Activated CD8-positive, alpha-beta memory T cell treated with anti-CD3 and anti-CD28 coated beads, Interleukin-2, amount 10 ng/mL, durations not matched to agents 7 days and 5 days (primary cell): ENCODE measurements around the gene PJA2. TPM values are rescaled to one million over a fixed set of nuclear protein-coding genes. Genes with fewer than 3 reads are reported as not detected.

Source experiments
- ATAC-seq: fragments of 150-1000 bp; cut with Tn5 transposase; one replicate; pipeline ENCODE4 v1.10.0; 2021; ENCODE audit warnings: moderate library complexity
- CTCF ChIA-PET: fragments of 350-600 bp; sonication (Branson Sonifier 250); formaldehyde crosslinking; loops from one replicate; lab custom pipeline; 2021; ENCODE audit warnings: antibody characterized with exemption; lab: Charles Lee
- DNase-seq: peaks from one replicate; pipeline ENCODE4 v3.0.0-alpha.2; 2020
- H3K27ac Mint-ChIP-seq: one replicate; pipeline ENCODE4 v1.8.0; 2021; ENCODE audit warnings: mild to moderate bottlenecking, mixed read lengths
- H3K27me3 Mint-ChIP-seq: one replicate; pipeline ENCODE4 v1.8.0; 2021; ENCODE audit warnings: mixed read lengths
- H3K36me3 Mint-ChIP-seq: one replicate; pipeline ENCODE4 v1.8.0; 2021; ENCODE audit warnings: mild to moderate bottlenecking, mixed read lengths
- H3K4me1 Mint-ChIP-seq: one replicate; pipeline ENCODE4 v1.8.0; 2021; ENCODE audit warnings: mixed read lengths
- H3K4me3 Mint-ChIP-seq: one replicate; pipeline ENCODE4 v1.8.0; 2021; ENCODE audit warnings: mild to moderate bottlenecking, moderate library complexity, mixed read lengths
- H3K9me3 Mint-ChIP-seq: one replicate; pipeline ENCODE4 v1.8.0; 2022; ENCODE audit warnings: low read depth, mixed read lengths
- total RNA-seq, 2 experiments: library from RNA; stranded (reverse); gene quantifications; one replicate each; pipeline ENCODE4 v1.2.3, GENCODE V29; 2021

Gene PJA2
- total RNA-seq, 2 experiments from 2014 or later = 49.1 to 54.2 TPM

DNA sequence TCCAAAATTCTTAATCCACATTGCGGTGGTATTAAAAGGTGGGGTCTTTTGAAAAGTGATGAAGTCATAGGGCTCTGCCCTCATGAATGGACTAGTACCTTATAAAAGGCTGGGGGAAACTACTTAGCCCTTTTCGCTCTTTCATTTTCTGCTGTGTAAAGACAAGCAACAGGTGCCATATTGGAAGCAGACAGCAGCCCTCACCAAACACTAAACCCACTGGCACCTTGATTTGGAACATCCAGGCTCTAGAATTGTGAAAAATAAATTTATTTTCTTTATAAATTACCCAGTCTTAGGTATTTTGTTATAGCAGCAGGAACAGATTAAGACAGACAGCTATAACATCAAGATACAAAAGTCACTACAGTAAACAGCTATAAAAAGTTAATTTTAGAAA is 12.8 kb downstream of the PJA2 start:
- H3K36me3 Mint-ChIP-seq = peaks cover 37% of the 10 kb centered on the region
- H3K4me1 Mint-ChIP-seq = peaks cover 28% of the 10 kb centered on the region
- no peak for ATAC-seq

GRCh38 chr5:109394806-109395205 is 15.0 kb downstream of the PJA2 start:
- H3K36me3 Mint-ChIP-seq = peaks cover 46% of the 10 kb centered on the region
- ATAC-seq (no peak), DNase-seq (no peak)
- H3K27me3 Mint-ChIP-seq = no peaks in the 10 kb centered on the region
- CTCF ChIA-PET = no interaction called here
- H3K4me3 Mint-ChIP-seq = no peak overlapping the region
- peaks cover 28% of the 10 kb centered on the region for H3K4me1 Mint-ChIP-seq
- peaks cover 3% of the 10 kb centered on the region for H3K9me3 Mint-ChIP-seq
- H3K27ac Mint-ChIP-seq = no peak overlapping the region

More for the DNA sequence above, 12.8 kb downstream of the PJA2 start:
- Mint-ChIP-seq H3K27ac (no peak overlapping the region), H3K9me3 (peaks cover 3% of the 10 kb centered on the region), H3K27me3 (no peaks in the 10 kb centered on the region), H3K4me3 (no peak overlapping the region)
- CTCF ChIA-PET = no interaction called here
- DNase-seq = no peak

DNA sequence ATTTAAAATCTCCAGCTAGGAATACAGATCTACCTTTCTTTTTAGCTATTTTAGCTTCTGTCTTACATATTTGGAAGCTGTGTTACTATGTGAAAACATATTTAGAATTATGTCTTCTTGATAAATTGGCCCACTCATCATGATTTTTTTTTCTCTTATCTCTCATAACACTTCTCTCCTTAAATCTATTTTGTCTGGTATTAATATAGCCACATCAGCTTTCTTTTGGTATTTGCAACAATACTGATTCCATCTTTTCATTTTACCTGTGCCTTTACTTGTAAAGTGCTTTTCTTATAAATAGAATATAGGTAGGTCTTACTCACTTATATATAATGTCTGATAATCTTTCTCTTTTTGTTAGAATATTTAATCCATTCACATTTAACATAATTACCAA is 19.6 kb downstream of the PJA2 start:
- ATAC-seq (no peak), DNase-seq (no peak)
- Mint-ChIP-seq H3K27me3 (no peaks in the 10 kb centered on the region), H3K9me3 (peaks cover 3% of the 10 kb centered on the region), H3K27ac (no peak overlapping the region), H3K4me3 (no peak overlapping the region), H3K36me3 (peaks cover 36% of the 10 kb centered on the region), H3K4me1 (peaks cover 16% of the 10 kb centered on the region)
- CTCF ChIA-PET = no interaction called here

- Mint-ChIP-seq H3K36me3 (peaks cover 34% of the 10 kb centered on the region), H3K27me3 (no peaks in the 10 kb centered on the region), H3K27ac (no peak overlapping the region), H3K4me1 (peaks cover 8% of the 10 kb centered on the region), H3K4me3 (no peak overlapping the region), H3K9me3 (peaks cover 3% of the 10 kb centered on the region)
- CTCF ChIA-PET = no interaction called here
- ATAC-seq = no peak
- DNase-seq = no peak
Measured at GRCh38 chr5:109388407-109388806, 21.4 kb downstream of the PJA2 start.

DNA sequence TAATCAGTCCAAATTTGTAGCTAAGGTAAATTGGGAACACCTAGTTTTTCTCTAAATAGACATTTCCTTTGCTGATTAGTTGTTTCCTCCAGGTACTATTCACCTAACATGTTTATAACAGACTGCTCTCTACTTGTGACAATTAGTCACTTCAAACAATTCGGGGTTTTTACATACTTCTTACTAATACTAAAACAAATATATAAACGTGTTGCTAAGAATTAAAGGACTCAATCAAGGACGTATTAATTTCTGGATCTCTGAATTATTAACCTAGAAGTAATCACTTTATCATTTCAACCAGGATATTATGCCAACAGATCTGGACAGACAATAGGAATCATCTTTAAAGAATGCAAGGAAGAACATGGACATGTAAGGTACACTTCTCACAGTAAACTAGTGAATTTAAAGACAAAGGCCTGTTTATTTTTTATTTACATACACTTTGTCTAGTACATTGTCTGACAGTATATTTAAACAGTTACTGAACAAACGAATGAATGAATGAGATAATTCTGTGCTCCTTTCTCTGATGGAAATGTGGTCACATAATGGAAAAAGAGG is 22.3 kb downstream of the PJA2 start:
- CTCF ChIA-PET = no interaction called here
- Mint-ChIP-seq H3K9me3 (peaks cover under 1% of the 10 kb centered on the region), H3K4me3 (no peak overlapping the region), H3K4me1 (peaks cover 6% of the 10 kb centered on the region), H3K27ac (no peak overlapping the region), H3K27me3 (no peaks in the 10 kb centered on the region), H3K36me3 (peaks cover 29% of the 10 kb centered on the region)
- ATAC-seq (no peak), DNase-seq (no peak)

- ATAC-seq (no peak), DNase-seq (no peak)
- no peaks in the 10 kb centered on the region for H3K9me3 Mint-ChIP-seq
- H3K36me3 Mint-ChIP-seq = peaks cover 47% of the 10 kb centered on the region
- peaks cover 15% of the 10 kb centered on the region for H3K4me1 Mint-ChIP-seq
- no peaks in the 10 kb centered on the region for H3K27me3 Mint-ChIP-seq
- CTCF ChIA-PET = no interaction called here
- H3K4me3 Mint-ChIP-seq = no peak overlapping the region
- H3K27ac Mint-ChIP-seq = no peak overlapping the region
Measured at GRCh38 chr5:109378095-109378494, 31.7 kb downstream of the PJA2 start.

DNA sequence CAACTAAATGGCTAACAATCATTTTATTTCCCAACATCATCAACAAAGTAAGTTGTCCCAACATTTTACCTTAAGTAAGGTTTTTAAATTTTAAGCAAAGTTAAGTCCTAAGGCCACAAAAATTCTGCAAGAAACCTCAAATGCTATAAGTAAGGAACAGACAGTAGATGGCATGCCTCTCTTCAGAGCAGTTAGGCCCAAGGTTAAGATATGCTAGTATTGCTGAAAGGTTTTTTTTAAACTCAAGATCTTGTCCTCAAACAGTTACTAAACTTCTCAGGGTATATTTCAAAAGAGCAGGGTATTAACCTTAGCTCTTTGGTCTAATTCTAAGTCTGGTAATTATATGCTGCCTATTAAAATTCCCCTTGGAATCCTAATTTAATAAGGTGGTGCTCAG is 35.1 kb downstream of the PJA2 start:
- Mint-ChIP-seq H3K4me1 (peaks cover 15% of the 10 kb centered on the region), H3K4me3 (no peak overlapping the region), H3K36me3 (peaks cover 51% of the 10 kb centered on the region), H3K27ac (no peak overlapping the region), H3K27me3 (no peaks in the 10 kb centered on the region), H3K9me3 (peaks cover 4% of the 10 kb centered on the region)
- ATAC-seq (no peak), DNase-seq (no peak)
- CTCF ChIA-PET = interaction anchor here (1.5 kb wide), 1 partner anchor 9 kb away, joined by 4 read pairs; no protein-coding TSS in a partner anchor

DNA sequence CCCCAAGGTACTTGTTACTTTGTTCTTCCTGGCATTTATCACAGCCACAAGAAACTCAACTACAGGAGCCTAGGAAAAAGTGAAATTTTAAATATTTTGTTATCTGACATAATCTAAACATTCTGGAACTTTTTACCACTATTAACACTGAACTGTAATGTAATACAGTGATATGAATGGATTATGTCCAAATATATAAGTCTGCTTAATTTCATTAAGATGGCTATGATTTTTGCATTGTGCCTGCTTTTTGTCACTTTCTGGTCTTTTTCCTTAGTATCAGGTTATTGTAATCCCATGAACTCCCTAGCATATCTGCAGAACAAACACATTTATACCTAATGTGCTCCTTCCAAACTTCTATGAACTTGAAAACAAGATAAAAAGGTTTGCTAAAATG is 35.8 kb downstream of the PJA2 start:
- CTCF ChIA-PET = no interaction called here
- H3K9me3 Mint-ChIP-seq = peaks cover 4% of the 10 kb centered on the region
- H3K4me1 Mint-ChIP-seq = peaks cover 15% of the 10 kb centered on the region
- no peaks in the 10 kb centered on the region for H3K27me3 Mint-ChIP-seq
- peaks cover 50% of the 10 kb centered on the region for H3K36me3 Mint-ChIP-seq
- H3K27ac Mint-ChIP-seq = no peak overlapping the region
- no peak for DNase-seq
- H3K4me3 Mint-ChIP-seq = no peak overlapping the region
- no peak for ATAC-seq

- Mint-ChIP-seq H3K4me1 (no peaks in the 10 kb centered on the region), H3K4me3 (no peak overlapping the region), H3K36me3 (peaks cover 51% of the 10 kb centered on the region), H3K9me3 (peaks cover 9% of the 10 kb centered on the region), H3K27ac (no peak overlapping the region), H3K27me3 (no peaks in the 10 kb centered on the region)
- DNase-seq (no peak), ATAC-seq (no peak)
- CTCF ChIA-PET = no interaction called here
Measured at GRCh38 chr5:109370343-109370742, 39.4 kb downstream of the PJA2 start.

DNA sequence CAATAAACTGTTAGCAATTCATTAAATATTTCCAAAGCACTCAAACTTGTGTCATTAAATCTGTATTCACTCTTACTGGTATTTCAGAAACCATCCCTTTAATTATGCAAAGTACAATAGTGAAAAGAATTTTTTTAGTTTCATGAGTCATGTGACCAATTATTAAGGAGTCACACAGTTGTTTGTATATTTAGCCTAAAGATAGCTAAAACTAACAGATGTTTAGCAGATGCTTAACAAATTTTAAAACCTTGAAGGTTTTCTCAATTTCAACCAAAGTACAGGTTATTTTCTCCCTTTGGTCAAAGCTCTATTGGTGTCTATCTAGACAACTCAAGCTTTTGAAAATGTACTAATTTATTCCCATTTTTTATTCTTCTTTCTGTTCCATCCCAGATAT is 44.1 kb downstream of the PJA2 start:
- H3K27me3 Mint-ChIP-seq = no peaks in the 10 kb centered on the region
- ATAC-seq (no peak), DNase-seq (no peak)
- no peak overlapping the region for H3K4me3 Mint-ChIP-seq
- H3K9me3 Mint-ChIP-seq = peaks cover 11% of the 10 kb centered on the region
- H3K36me3 Mint-ChIP-seq = peaks cover 65% of the 10 kb centered on the region
- no peak overlapping the region for H3K27ac Mint-ChIP-seq
- CTCF ChIA-PET = interaction anchor here (1.2 kb wide), 1 partner anchor 9 kb away, joined by 4 read pairs; no protein-coding TSS in a partner anchor
- H3K4me1 Mint-ChIP-seq = no peaks in the 10 kb centered on the region

- Mint-ChIP-seq H3K27ac (no peak overlapping the region), H3K9me3 (peaks cover 7% of the 10 kb centered on the region), H3K27me3 (no peaks in the 10 kb centered on the region), H3K4me1 (no peaks in the 10 kb centered on the region), H3K36me3 (peaks cover 67% of the 10 kb centered on the region), H3K4me3 (no peak overlapping the region)
- CTCF ChIA-PET = no interaction called here
- ATAC-seq (no peak), DNase-seq (no peak)
Measured at GRCh38 chr5:109364977-109365376, 44.8 kb downstream of the PJA2 start.

GRCh38 chr5:109359642-109360041 is 50.1 kb downstream of the PJA2 start:
- DNase-seq (no peak), ATAC-seq (no peak)
- Mint-ChIP-seq H3K4me3 (no peak overlapping the region), H3K27me3 (no peaks in the 10 kb centered on the region), H3K36me3 (peaks cover 60% of the 10 kb centered on the region), H3K27ac (no peak overlapping the region), H3K9me3 (peaks cover 2% of the 10 kb centered on the region), H3K4me1 (no peaks in the 10 kb centered on the region)
- CTCF ChIA-PET = no interaction called here

DNA sequence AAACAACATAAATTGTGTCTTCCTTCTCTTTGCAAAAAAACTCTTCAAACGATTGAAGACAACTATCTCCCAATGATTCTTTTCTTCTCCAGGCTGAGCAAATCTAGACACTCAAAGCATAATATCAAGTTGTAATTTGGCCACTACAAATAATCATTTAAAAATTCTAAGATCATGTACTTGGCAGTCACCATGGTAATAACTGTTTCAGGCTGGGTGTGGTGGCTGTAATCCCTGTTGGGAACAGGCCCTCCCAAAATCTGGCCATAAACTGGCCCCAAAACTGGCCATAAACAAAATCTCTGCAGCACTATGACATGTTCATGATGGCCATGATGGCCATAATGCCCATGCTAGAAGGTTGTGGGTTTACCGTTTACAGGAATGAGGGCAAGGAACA is 52.0 kb downstream of the PJA2 start:
- peaks cover 54% of the 10 kb centered on the region for H3K36me3 Mint-ChIP-seq
- ATAC-seq = no peak
- H3K4me1 Mint-ChIP-seq = no peaks in the 10 kb centered on the region
- no peak overlapping the region for H3K4me3 Mint-ChIP-seq
- CTCF ChIA-PET = no interaction called here
- DNase-seq = no peak
- H3K27ac Mint-ChIP-seq = no peak overlapping the region
- no peaks in the 10 kb centered on the region for H3K27me3 Mint-ChIP-seq
- peaks cover 2% of the 10 kb centered on the region for H3K9me3 Mint-ChIP-seq

- H3K27ac Mint-ChIP-seq = no peak overlapping the region
- H3K36me3 Mint-ChIP-seq = peaks cover 33% of the 10 kb centered on the region
- no peaks in the 10 kb centered on the region for H3K9me3 Mint-ChIP-seq
- ATAC-seq = no peak
- DNase-seq = no peak
- H3K4me3 Mint-ChIP-seq = no peak overlapping the region
- H3K4me1 Mint-ChIP-seq = no peaks in the 10 kb centered on the region
- CTCF ChIA-PET = no interaction called here
- no peaks in the 10 kb centered on the region for H3K27me3 Mint-ChIP-seq
Measured at GRCh38 chr5:109354761-109355160, 55.0 kb downstream of the PJA2 start.
